Erythroblast (primary cell): ENCODE measurements around the gene MORC1.

Experiments
- GATA1 ChIP-seq: IDR thresholded peaks from 2 replicates; pipeline ENCODE4 v1.6.1; 2011; ENCODE audit warnings: low read depth, mild to moderate bottlenecking, control low read depth, low read length, moderate library complexity
- POLR2A ChIP-seq: IDR thresholded peaks from 2 replicates; pipeline ENCODE4 v1.6.1; 2011; ENCODE audit warnings: mild to moderate bottlenecking, low read length

DNA sequence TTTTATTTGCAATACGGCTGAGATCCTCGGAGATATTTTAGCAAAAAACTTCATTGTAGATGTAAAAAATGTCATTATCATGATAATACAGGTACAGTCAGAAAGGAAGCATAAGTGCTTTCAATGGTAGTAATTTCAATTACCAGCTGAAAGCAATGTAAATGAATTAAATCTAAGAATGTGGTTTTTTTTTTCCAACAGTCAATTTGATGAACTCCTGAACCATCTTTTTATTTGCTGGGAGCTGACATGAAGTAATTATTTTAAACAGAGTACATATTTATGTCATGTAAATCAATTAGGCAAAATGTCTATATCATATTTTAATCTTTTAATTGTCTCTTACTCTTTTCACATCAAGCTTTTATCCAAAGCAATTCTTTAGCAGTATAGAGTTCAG, 70.6 kb downstream of the MORC1 start:
- no peak for TF ChIP-seq POLR2A
- TF ChIP-seq GATA1 = no peak
